ENCODE data around the gene HEATR3.

The HEATR3 gene, protein sequence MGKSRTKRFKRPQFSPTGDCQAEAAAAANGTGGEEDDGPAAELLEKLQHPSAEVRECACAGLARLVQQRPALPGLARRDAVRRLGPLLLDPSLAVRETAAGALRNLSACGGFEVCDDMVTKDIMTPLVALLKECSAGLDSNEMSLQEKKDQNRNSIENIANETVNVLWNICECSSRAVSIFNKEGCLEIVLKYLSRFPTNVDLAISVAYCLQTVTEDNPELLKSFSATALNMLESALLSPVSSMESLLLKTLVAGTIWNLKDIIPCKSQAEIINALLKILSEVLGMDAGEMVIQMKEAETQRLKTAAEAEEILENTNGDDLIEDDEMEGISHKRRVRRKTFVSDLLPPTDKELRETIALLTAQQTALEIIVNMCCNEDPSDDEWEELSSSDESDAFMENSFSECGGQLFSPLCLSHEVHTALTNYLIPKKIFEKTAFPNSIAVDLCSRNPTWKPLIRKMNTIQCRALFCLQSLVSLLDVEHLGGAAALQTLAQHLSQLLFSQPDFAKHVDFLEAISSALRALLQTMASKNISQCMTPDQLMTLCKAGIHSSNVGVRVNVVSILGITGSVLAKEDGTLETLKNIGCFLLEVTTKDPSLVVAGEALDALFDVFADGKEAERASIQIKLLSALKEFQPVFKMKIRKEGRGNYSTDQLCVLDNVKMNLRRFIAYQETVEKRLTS

DNA sequence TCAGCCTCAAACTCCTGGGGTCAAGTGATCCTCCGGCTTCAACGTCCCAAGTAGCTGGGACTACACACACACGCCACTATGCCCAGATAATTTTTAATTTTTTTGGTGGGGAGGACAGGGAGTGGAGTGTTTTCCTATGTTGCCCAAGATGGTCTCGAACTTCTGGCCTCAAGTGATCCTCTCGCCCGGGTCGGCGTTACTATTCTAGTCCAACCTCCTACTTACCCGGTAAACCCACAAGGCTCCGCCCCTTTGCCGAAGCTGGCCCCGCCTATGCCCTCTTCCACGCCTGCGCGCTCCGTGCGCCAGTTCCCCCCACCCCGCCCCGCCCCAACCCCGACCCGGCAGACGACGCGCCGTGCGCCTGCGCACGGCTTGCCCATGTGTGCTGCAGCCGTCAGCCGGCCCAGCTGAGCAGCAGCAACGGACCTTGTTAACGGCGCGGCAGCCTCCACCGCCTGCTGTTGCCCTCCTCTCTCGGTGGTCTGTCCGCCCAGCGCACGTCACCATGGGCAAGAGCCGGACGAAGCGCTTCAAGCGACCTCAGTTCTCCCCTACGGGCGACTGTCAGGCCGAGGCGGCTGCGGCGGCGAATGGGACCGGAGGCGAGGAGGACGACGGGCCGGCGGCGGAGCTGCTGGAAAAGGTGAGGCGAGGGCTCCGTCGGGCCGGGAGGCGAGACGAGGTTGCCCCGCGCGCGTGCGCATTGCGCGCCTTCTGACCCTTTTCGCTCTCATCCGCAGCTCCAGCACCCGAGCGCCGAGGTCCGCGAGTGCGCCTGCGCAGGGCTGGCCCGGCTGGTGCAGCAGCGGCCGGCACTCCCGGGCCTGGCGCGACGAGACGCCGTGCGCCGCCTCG lies at the start of gene HEATR3:
Gene HEATR3 (plus strand): TSS at position 347 of the 858 bp plus-strand sequence. CDS start 162 bp downstream, at position 509.
- DNase-seq: peak; percentile 90

DNA sequence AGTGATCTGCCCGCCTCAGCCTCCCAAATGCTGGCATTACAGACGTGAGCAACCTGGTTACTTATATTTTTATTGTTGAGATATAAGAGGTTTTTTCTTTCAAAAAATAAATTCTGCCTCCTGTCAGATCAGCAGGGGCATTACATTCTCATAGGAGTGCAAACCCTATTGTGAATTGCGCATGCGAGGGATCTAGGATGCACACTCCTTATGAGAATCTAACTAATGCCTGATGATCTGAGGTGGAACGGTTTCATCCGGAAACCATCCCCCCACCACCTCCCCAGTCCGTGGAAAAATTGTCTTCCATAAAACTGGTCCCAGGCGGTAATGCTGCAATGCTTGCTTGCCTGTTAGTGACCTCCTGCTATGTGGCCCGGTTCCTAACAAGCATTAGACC lies 48.2 kb upstream of the HEATR3 start:
- DNase-seq: no peak

DNA sequence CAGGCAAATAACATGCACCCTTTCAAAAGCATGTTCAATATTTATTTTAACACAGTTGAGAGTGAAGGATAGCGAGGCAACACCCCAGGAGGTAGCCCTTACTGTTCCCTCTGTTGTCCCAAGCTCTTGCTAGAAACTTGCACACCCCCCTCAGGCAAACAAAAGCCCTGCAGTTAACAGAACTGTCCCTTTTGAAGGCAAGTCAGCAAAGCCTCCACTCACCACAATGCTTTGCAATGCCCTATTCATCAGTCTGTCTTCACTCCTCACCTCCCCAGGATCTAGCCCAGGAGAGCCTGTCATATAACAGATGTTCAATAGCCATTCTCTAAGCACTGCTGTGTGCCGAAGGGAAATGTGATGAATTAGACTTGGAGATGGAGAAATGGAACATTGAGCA lies 44.2 kb upstream of the HEATR3 start:
- DNase-seq: peak; percentile 50

DNA sequence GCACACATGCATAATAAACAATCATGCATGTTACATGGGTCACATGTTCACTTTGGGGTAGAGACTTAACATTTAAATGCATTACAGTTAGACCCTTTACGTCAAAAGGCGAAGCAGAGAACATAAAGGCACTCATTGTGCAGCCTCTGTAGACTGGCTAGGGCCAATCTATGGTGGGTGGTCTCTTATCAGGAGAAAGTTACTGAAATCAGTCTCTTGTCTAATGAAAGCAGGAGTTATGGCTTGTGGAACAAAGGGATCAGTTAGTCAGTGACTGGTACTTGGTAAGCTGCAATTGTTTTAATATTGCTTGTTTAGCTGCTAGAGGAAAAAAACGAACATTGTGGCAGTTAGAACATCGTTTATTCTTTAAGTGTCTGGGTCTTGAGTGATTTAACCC lies 42.1 kb upstream of the HEATR3 start:
- DNase-seq: no peak

DNA sequence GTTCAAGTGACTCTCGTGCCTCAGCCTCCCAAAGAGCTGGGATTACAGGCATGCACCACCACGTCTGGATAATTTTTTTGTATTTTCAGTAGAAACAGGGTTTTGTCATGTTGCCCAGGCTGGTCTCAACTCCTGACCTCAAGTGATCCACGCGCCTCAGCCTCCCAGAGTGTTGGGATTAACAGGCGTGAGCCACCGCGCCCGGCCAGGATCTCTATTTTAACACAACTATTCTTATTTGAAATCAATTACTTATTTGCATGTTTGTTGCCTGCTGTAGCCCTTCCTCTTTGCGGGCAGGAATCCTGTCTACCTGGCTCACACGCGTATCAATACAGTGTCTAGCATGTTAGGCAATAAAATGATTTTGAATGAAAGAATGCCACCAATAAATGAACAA lies 41.6 kb upstream of the HEATR3 start:
- no peak for DNase-seq

DNA sequence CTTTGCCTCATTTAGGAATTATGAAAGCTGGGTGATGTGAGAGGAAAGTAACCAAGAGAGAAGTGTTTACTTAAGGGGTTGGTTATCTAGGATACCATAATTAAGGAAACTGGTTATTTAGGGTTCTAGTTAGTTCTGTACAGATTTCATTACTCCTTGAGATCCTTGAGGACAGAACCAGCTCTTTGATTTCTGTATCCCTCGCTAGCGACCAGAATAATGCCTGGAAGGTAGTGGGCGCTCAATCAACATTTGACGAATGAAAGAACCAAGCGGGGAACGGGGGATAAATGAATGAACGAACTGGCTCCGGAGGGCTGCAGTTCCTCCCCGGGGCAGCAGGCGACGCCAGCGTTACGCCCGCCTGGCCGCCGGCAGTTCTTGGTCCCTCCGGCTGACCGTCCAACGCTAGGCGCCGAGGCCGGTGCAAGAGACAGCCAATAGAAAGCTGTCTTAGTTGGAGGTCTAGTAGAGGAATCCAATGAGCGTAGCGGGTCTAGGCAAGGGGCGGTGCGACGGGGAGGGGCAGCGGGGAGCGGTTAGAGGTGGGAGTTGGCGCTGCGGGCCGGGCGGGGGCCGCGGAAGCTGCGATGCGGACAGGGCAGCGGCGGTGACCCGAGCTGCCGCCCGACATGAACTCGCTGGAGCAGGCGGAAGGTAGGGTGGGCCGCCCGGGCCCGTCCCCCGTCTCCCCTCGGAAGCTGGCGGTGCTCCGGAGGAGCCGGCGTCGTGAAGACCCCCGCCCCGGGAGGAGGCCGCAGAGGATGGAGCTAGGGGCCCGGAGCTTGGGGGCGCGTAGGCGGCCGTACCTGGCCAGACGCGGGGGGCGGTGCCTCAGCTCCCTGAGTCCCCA lies 40.9 kb upstream of the HEATR3 start, which contains the start of gene CNEP1R1:
Gene CNEP1R1 (plus strand): TSS at position 542 of the 853 bp plus-strand sequence. CDS start 91 bp downstream, at position 633.
- DNase-seq: peak; percentile 95

DNA sequence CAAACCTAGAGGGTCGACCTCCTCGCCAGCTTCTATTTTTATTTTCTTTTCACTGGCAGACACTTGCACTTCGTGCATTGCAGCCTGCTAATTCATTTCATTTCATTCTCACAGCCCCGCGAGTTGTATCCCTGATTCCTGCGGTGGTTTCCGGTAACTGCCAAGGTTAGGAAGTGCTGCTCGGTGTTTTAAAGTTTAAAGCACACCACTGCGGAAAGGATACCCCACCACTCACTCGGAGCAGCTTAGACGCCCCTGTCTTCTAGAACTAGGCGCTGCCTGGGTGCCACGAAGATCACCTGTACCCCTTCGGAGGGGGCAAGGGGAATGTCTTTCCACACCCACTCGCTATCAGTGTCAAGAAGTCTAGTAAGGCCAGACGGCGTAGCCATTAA lies 40.2 kb upstream of the HEATR3 start:
- peak; percentile 52 for DNase-seq

DNA sequence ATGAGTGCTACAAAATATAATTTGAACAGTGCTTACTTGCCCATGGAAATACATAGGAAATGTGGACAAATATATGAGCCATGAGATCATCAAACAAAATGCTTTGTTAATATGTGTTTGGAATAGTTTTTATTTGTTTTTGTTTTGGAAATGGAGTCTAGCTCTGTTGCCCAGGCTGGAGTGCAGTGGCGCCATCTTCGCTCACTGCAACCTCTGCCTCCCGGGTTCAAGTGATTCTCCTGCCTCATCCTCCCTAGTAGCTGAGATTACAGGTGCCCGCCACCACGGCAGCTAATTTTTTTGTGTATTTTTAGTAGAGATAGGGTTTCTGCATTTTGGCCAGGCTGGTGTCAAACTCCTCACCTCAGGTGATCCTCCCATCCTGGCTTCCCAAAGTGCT lies 37.9 kb upstream of the HEATR3 start:
- DNase-seq: no peak

DNA sequence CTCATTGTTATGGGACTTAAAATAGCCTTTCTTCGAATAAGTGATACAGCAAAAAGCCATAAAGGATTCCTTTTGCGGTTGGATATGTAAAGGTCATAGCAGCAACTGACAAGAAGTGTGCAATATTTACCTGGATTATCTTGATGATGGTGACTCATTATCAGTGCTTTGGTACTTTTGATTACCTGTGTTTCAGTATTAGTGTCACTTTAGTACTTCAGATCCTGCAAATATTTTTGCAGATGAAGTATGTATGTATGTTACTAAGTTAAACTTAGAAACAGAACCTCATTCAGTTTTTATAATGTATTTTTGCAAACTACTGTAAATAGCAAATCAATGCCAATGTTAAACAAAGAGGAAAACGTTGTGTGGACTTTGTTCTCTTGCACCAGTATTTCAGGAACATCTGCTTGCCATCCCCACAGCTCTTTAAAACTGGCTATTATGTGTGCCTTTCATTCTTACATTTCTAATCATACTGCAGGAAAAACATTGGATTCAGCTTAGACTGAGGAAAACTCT lies 30.2 kb upstream of the HEATR3 start:
- peak; percentile 13 for DNase-seq

DNA sequence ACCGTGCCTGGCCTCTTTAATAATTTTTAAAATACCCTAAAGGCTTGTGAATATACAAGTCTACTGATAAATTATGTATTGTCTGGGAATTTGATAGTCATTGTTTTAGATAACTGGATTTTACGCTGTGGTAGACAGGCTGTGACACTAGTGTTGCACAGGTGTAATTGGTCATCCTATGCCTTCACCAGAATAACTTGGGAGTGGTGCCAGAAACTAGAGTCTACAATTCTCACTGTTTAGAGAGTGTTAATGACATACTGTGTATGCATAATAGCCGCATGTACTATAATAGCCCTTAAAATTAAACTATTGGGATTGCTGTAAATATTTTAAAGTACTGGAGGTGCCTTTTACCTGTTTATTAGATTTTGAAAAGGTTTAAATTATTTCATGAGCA lies 29.3 kb upstream of the HEATR3 start:
- DNase-seq: peak; percentile 82

DNA sequence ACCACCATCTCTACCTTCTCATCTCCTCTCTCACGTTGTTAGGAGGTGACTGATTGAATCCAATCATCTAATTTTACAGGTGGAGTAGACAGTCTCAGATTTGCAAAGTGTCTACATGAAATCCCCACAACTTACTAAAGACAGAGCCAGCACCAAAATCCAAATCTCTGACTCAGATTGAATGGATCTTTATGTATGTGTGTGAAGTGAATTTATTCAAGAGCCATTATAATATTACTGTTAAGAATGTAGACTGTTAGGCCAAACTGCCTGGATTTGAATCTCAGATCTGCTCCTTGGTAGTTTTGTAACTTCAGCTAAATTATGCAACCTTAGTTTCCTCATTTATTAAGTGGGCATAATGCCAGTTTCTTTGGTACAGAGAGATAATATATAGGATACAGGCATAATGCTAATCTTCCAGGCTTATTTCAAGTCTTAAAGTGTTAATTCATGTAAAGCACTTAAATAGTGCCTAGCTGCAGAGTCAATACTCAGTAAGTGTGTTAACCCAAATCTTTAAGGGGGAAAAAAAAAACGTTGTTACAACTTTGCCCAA lies 28.0 kb upstream of the HEATR3 start:
- DNase-seq: no peak

DNA sequence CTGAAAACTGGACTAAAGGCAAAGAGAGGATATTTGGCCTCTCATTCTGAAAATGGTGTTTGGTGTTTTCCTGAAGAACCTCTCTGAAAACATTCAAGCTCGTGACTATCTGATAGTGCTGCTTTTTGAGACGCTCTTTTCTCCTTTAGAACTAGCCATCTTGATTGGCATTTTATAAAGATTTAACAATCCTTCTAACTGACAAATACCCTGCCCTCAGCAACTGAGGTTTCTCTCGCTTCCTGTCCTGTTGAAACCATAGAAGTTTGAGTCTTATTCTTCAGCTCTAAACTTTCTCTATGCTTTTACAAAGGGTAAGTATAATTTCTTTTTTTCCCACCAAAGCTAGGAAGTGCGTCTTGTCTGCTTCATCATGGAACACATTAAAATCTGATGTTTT lies 27.5 kb upstream of the HEATR3 start:
- no peak for DNase-seq

DNA sequence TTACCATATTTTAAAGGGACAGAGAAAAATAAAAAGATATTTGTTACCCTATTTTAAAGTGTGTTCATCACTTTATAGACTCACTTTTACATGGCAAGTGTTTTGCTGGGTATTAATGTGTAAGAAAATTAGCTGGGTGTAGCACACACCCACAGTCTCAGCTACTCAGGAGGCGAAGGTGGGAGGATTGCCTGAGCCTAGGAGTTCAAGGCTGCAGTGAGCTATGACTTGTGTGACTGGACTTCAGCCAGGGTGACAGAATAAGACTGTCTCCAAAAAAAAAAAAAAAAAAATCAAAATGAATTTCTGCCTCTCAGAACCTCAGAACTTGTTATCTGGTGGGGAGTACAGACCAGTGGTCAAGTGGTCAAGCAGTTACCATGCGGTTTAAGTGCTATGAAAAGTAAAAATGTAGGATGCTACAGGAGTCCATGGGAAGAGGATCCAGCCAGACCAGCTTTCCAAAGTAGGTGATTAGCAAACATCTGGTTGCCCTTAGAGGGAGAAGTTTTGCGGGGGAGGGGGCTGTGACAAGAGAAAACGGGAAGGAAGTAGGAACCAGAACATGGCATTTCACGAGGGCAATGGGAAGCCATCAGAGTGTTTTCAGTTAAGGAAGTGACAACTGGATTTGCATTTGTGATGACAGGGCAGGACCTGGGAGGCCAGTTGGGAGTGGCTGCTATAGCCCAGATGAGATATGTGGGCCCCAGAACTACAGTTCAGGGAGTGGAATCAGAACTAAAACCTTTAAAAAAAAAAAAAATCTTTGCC lies 26.8 kb upstream of the HEATR3 start:
- DNase-seq: no peak

DNA sequence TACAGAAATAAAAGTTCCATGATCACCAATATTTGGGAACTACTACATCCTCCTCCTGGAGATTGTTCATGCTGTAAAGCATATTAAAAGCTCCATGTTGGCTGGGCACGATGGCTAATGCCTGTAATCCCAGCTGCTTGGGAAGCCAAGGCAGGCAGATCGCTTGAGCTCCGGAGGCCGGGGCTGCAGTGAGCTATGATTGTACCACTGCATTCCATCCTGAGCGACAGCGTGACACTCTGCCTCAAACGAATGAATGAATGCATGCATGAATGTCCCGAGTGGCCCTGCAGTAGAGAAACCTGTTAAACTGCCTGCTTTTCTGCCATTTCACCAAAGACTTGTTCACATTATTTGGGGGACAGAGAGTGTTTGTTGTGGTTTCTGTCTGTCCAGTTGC lies 25.8 kb upstream of the HEATR3 start:
- DNase-seq: no peak

DNA sequence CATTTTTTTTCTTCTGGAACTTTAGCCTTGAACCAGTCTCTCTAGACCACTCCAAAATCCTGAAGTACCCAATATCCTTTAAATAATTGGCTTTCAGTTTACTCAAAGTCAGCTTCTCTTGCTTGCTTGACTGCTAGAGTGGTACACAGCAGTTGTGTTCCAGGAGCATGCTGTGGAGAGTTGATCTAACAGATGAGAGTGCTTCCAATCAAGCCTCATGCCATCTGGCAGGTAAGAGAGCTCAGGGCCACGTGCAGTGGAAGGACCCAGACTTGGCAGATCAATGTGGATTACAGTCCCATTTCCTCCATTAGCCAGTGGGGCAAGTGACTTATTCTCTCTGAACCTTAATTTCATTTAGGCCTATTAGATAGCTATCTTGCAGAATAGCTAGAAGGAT lies 25.1 kb upstream of the HEATR3 start:
- no peak for DNase-seq

DNA sequence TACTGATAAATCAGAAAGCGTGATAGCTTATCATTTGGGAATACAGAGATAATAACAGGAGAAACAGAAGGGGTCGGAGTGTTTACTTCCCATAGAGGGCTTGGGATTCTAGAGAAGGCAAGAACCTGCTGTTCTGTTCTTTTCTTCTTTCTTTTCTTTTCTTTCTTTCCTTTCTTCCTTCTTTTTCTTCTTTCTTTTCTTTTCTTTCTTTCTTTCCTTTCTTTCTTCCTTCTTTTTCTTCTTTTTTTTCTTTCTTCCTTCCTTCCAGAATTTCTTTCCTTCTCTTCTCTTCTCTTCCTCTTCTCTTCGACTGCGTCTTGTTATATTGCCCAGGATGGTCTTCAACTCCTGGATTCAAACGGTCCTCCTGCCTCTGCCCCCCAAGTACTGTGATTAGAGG lies 22.4 kb upstream of the HEATR3 start:
- no peak for DNase-seq

DNA sequence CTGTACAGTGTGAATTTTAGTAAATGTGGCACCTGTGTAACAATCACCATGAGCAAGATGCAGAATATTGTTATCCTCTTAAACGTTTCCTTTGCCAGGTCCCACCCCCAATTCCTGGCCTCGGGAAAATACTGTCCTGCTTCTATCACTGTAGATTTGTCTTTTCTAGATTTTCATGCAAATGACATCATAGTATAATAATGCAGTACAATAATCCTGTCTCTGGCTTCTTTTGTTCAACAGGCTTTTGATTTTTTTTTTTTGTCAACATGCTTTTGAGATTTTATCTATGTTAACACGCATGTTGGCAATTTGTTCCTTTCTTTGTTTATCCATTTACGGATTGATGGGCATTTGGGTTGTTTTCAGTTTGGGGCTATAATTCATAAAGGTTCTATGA lies 20.4 kb upstream of the HEATR3 start:
- no peak for DNase-seq

DNA sequence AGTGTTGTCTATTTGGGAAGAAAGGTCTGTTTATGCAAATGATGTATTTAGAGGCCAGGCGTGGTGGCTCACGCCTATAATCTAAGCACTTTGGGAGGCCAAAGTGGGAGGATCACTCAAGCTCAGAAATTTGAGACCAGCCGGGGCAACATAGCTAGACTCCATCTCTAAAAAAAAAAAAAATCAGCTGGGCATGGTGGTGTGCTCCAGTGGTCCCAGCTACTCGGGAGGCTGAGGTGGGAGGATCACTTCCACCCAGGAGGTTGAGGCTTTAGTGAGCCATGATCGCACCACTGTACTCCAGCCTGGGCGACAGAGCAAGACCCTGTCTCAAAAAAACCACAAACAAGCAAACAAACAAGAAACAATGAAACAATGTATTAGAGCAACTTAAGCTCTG lies 18.9 kb upstream of the HEATR3 start:
- DNase-seq: no peak

DNA sequence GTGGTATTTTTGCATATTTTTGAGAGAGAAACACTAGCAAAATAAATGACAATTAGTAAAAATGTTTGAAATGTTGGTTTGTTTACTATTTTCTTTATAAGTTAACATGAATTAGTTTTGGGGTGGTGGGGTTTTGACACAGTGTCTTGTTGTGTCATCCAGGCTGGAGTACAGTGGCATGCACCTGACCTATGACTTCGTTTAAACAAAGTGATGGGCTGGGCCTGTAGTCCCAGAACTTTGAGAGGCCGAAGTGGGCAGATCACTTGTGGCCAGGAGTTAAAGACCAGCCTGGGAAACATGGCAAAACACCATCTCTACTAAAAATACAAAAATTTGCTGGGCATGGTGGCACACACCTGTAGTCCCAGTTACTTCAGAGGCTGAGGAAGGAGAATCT lies 17.9 kb upstream of the HEATR3 start:
- no peak for DNase-seq

DNA sequence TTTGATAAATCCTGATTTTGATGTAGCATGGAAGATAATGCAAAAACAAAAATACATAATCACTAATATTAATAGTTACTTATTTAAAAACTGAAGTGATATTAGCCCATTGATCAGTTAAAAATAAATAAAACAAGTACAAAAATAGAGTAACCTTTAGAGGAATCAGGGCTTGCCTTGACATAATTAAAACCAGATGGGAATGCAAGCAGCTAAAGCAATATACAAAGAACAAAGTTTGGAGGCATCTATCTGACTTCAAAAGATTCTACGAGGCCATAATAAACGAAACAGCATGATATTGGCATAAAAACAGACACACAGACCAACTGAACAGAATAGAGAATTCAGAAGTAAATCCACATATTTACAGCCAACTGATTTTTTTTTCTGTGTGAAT lies 15.0 kb upstream of the HEATR3 start:
- DNase-seq: no peak

DNA sequence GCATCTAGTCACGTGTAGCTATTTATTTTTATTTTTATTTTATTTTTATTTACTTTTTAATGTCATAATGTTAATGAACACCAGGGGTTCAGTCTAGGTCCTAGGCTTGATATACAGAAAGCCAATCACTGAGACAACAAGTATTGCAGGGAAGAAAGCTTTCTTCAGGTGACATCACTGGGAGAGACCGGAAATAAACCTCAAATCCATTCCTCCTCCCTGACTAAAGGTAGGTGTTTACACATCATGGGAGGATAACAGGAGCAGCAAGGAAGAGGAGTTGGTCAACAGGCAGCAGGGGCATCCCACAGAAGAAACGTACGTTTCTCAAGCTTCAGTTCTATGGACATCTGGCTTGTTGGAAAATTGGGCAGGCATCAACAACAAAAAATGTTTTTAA lies 9.5 kb upstream of the HEATR3 start:
- no peak for DNase-seq
